MCF 10A (cell line): ENCODE results near the gene SCART1. TPM values are rescaled to one million over a fixed set of nuclear protein-coding genes. Genes with fewer than 3 reads are reported as not detected.
"Not testable (repeated sequence)": the region's sequence is repeated elsewhere in the genome, so short reads cannot be mapped to it uniquely, and the experiment has no call there.

ENCODE experiments used
- BruUV-seq: library from RNA; stranded (reverse); fragments of 400-500 nt; replicated peaks from 2 replicates; lab custom pipeline; 2021; lab: Mats Ljungman, UMichigan
- CTCF ChIA-PET: fragments of 300-600 bp; sonication (Branson Sonifier 250); formaldehyde crosslinking; extraction: SDS; loops from one replicate; lab custom pipeline; 2021; ENCODE audit warnings: antibody characterized with exemption, inconsistent platforms; lab: Yijun Ruan, JAX
- POLR2A ChIA-PET: fragments of 300-600, 350-650 bp; sonication (Branson Sonifier 250); formaldehyde crosslinking; extraction: SDS; loops from one replicate; lab custom pipeline; 2020; ENCODE audit warnings: antibody characterized with exemption, inconsistent platforms; lab: Yijun Ruan, JAX
- DNase-seq: peaks from one replicate; pipeline ENCODE4 v3.0.0-alpha.2; 2018; ENCODE audit not compliant: unreplicated experiment
- H3K27ac Mint-ChIP-seq: one replicate; pipeline ENCODE4 v1.8.0; 2022; ENCODE audit warnings: mild to moderate bottlenecking, low read depth, mixed read lengths; ENCODE audit not compliant: unreplicated experiment
- H3K27me3 Mint-ChIP-seq: one replicate; pipeline ENCODE4 v1.8.0; 2022; ENCODE audit warnings: mixed read lengths; ENCODE audit not compliant: insufficient read depth, unreplicated experiment
- H3K36me3 Mint-ChIP-seq: one replicate; pipeline ENCODE4 v1.8.0; 2022; ENCODE audit warnings: mild to moderate bottlenecking, moderate library complexity, mixed read lengths; ENCODE audit not compliant: insufficient read depth, unreplicated experiment
- H3K4me1 Mint-ChIP-seq: one replicate; pipeline ENCODE4 v1.8.0; 2022; ENCODE audit warnings: mixed read lengths; ENCODE audit not compliant: insufficient read depth, unreplicated experiment
- H3K4me3 Mint-ChIP-seq: one replicate; pipeline ENCODE4 v1.8.0; 2022; ENCODE audit warnings: mild to moderate bottlenecking, moderate library complexity, mixed read lengths; ENCODE audit not compliant: unreplicated experiment
- H3K9me3 Mint-ChIP-seq: one replicate; pipeline ENCODE4 v1.8.0; 2022; ENCODE audit warnings: mixed read lengths; ENCODE audit not compliant: unreplicated experiment
- intact Hi-C: fragments of 100-400 bp; cut with micrococcal nuclease; formaldehyde crosslinking; loops from 2 replicates; pipeline ENCODE4 v1.14.1; 2022
- total RNA-seq: library from RNA; stranded (reverse); gene quantifications from 2 replicates; pipeline ENCODE4 v1.2.3, GENCODE V29; 2022
- TF ChIP-seq, protein P1 (sequence below): fragments of 200-600 bp; IDR thresholded peaks from one replicate; pipeline ENCODE4 v1.8.0; 2022; ENCODE audit warnings: antibody characterized with exemption, mild to moderate bottlenecking; ENCODE audit not compliant: unreplicated experiment

Gene SCART1
- total RNA-seq, 1 experiment from 2014 or later: 0.93 TPM

DNA sequence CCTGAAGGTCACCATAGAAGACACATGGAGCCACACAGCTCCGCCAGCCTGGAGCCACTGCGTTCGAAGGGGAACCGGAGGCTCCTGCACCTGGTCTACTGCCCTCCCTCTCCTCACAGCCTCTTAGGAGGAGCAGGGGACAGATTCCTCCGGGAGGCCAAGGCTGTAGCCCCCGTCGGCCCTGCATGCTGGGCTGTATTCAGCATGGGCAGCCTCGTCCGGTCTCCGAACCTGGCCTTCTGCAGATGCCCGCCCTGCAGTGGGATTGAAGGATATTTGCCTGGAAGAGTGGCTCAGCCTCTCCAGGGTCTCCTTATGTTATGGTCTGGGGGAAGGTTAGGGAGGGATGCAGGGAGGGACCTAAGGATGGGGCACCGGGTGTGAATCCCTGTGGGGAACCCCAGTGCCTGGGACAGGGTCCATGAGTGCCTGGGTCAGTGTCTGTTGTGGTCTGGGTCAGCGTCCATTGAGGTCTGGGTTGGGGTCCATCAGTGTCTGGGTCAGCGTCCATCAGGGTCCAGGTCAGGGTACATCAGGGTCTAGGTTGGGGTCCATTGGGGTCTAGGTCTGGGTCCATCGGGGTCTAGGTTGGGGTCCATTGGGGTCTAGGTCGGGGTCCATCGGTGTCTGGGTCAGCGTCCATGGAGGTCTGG, 13.0 kb upstream of the SCART1 start:
- H3K27ac Mint-ChIP-seq: no peak overlapping the region
- H3K36me3 Mint-ChIP-seq: peaks cover 6% of the 10 kb centered on the region
- no peaks in the 10 kb centered on the region for H3K27me3 Mint-ChIP-seq
- intact Hi-C loops: no loop called here
- TF ChIP-seq, protein P1, sequence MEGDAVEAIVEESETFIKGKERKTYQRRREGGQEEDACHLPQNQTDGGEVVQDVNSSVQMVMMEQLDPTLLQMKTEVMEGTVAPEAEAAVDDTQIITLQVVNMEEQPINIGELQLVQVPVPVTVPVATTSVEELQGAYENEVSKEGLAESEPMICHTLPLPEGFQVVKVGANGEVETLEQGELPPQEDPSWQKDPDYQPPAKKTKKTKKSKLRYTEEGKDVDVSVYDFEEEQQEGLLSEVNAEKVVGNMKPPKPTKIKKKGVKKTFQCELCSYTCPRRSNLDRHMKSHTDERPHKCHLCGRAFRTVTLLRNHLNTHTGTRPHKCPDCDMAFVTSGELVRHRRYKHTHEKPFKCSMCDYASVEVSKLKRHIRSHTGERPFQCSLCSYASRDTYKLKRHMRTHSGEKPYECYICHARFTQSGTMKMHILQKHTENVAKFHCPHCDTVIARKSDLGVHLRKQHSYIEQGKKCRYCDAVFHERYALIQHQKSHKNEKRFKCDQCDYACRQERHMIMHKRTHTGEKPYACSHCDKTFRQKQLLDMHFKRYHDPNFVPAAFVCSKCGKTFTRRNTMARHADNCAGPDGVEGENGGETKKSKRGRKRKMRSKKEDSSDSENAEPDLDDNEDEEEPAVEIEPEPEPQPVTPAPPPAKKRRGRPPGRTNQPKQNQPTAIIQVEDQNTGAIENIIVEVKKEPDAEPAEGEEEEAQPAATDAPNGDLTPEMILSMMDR: no peak
- ChIA-PET CTCF (no interaction called here), POLR2A (no interaction called here)
- BruUV-seq: no TSS peak
- H3K9me3 Mint-ChIP-seq: peaks cover under 1% of the 10 kb centered on the region
- no peak for DNase-seq
- H3K4me3 Mint-ChIP-seq: no peak overlapping the region
- H3K4me1 Mint-ChIP-seq: no peaks in the 10 kb centered on the region

DNA sequence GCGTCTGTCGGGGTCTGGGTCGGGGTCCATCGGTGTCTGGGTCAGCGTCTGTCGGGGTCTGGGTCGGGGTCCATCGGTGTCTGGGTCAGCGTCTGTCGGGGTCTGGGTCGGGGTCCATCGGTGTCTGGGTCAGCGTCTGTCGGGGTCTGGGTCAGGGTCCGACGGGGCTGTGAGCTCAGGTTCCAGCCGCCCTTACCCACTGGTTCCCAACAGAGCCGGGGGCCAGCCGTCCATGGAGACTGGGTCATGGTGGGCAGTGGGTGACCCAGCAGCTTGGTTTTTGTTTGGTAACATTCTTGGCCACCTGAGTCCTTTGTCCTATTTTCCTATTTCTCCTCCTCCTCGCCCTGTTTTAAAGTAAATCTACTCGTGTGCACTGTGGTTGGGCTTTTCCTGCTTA, 12.4 kb upstream of the SCART1 start:
- H3K9me3 Mint-ChIP-seq, H3K36me3 Mint-ChIP-seq, H3K27ac Mint-ChIP-seq, DNase-seq, H3K27me3 Mint-ChIP-seq, intact Hi-C loops, H3K4me1 Mint-ChIP-seq, CTCF ChIA-PET, H3K4me3 Mint-ChIP-seq, BruUV-seq: not testable (repeated sequence)
- POLR2A ChIA-PET: interaction anchor here (0.6 kb wide), 1 partner anchor 111 kb away, joined by 3 read pairs; no protein-coding TSS in a partner anchor

DNA sequence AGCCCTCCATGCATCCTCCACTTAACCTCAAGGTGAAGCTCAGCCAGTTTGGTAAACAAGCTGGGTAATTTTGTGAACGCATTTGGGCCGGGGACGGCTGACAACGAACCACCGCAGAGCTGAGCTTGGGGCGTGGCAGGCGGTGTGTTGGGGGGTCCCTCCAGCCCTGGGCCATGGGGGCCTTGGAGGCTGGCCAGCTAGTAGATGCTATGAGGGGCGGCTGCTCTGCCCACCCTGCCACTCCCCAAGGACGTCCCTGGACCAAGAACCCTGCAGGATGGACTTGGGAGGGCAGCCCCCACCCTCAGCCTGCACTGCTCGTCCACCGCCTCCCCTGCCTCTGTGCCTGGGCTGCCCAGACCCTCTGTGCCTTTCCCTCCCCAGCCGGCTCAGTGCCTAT, 12.0 kb upstream of the SCART1 start:
- Mint-ChIP-seq H3K4me3 (no peak overlapping the region), H3K9me3 (peaks cover 4% of the 10 kb centered on the region), H3K27me3 (no peaks in the 10 kb centered on the region), H3K36me3 (peaks cover 10% of the 10 kb centered on the region), H3K27ac (no peak overlapping the region), H3K4me1 (no peaks in the 10 kb centered on the region)
- no TSS peak for BruUV-seq
- POLR2A ChIA-PET: interaction anchor here (0.6 kb wide), 1 partner anchor 112 kb away, joined by 3 read pairs; no protein-coding TSS in a partner anchor
- no peak for DNase-seq
- TF ChIP-seq, protein P1: no peak
- CTCF ChIA-PET: interaction anchor here (0.7 kb wide), 1 partner anchor 161 kb away, joined by 3 read pairs; no protein-coding TSS in a partner anchor
- intact Hi-C loops: no loop called here

DNA sequence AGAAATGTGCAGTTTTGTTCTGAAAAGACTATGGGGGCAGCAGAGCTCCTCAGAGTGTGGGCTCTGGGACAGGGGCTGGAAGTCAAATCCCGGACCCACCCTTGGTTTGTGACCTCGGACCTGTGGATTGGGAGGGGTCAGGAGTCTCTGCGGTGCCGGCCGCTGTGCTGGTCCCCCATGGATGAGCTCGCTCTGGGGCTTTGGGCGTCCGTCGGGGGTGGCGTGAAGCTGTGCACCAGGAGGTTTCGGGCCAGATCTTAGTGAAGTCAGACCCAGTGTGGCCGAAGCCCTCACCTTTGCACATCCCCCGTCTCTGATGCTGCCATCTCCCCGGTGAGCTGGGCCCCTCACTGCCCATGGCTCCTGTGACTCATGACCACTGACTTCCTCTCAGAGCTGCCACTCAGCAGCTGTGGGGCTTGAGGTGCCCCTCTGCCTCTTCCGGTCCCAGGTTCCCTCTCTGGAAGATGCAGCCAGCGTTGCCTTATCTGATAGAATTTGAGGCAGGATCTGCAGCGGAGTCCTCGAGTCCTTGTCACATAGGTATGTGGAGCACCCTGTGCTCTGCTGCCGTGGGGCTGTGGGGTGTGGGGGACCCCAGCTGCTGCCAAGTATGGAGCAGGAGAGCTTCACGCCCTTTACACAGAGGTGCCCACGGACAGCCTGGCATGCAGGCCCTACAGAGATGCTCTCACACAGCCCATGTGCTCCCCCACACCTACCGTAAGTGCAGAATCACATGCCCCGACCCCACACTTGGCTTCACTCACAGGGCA, 11.4 kb upstream of the SCART1 start:
- Mint-ChIP-seq H3K36me3 (peaks cover 13% of the 10 kb centered on the region), H3K27me3 (no peaks in the 10 kb centered on the region), H3K4me3 (no peak overlapping the region), H3K4me1 (no peaks in the 10 kb centered on the region), H3K9me3 (peaks cover 8% of the 10 kb centered on the region), H3K27ac (no peak overlapping the region)
- DNase-seq: no peak
- TF ChIP-seq, protein P1: no peak
- CTCF ChIA-PET: interaction anchor here (0.5 to 0.7 kb wide), 2 partner anchors 136 to 161 kb away, joined by 3 read pairs; no protein-coding TSS in a partner anchor
- BruUV-seq: no TSS peak
- intact Hi-C loops: no loop called here
- POLR2A ChIA-PET: interaction anchor here (0.6 kb wide), 1 partner anchor 112 kb away, joined by 3 read pairs; no protein-coding TSS in a partner anchor
